Posterior vena cava (tissue), 2 donors: ENCODE measurements around the gene FCHO1. TPM values are rescaled to one million over a fixed set of nuclear protein-coding genes. Genes with fewer than 3 reads are reported as not detected.

Source experiments
- DNase-seq: peaks from one replicate; pipeline ENCODE4 v3.0.0-alpha.2; 2020; ENCODE audit warnings: low spot score
- intact Hi-C, 2 donors: fragments of 100-400 bp; cut with DNase I; formaldehyde crosslinking; loops; one replicate each; pipeline versions ENCODE4 v1.14.1 to v1.14.2; 2022 to 2023
- total RNA-seq, 2 donors: library from RNA; stranded (reverse); fragmentation: NEBNext Ultra II Directional; extraction: Animal tissue kit (Norgen Biotek cat#: 25700); gene quantifications; one replicate each; pipeline ENCODE4 v1.2.1, GENCODE V29; 2021
- donor health status: DM: yes; HTN: yes; CAD: no.
- donor health status: DM: yes; HTN: yes; CAD: no.

Gene FCHO1
- total RNA-seq, 2 donors from 2014 or later = 2.0 to 2.1 TPM

- intact Hi-C loops = loop anchor here in 1 of 2 donors (10.0 kb wide), 1 partner anchor 658 kb away; the partner anchor contains the start of gene GDF15
- DNase-seq = no peak
Observed at GRCh38 chr19:17726964-17727773, 24.1 kb upstream of the FCHO1 start.

GRCh38 chr19:17727843-17728242 lies 23.4 kb upstream of the FCHO1 start:
- intact Hi-C loops = loop anchor here in 1 of 2 donors (10.0 kb wide), 1 partner anchor 657 kb away; the partner anchor contains the start of gene GDF15
- no peak for DNase-seq

GRCh38 chr19:17733127-17733526 lies 18.1 kb upstream of the FCHO1 start:
- no peak for DNase-seq
- intact Hi-C loops = no loop called here

- no peak for DNase-seq
Observed at GRCh38 chr19:17734146-17734545, 17.1 kb upstream of the FCHO1 start.

GRCh38 chr19:17735410-17735809 lies 15.9 kb upstream of the FCHO1 start:
- no peak for DNase-seq
- intact Hi-C loops = no loop called here

More at GRCh38 chr19:17734146-17734545, 17.1 kb upstream of the FCHO1 start:
- intact Hi-C loops = no loop called here

- intact Hi-C loops = no loop called here
- no peak for DNase-seq
Observed at GRCh38 chr19:17737690-17738153, 13.6 kb upstream of the FCHO1 start.

GRCh38 chr19:17739121-17739875 lies 12.0 kb upstream of the FCHO1 start:
- no peak for DNase-seq
- intact Hi-C loops = no loop called here

- intact Hi-C loops = no loop called here
- no peak for DNase-seq
Observed at GRCh38 chr19:17741456-17741855, 9.8 kb upstream of the FCHO1 start.

- intact Hi-C loops = no loop called here
- no peak for DNase-seq
Observed at GRCh38 chr19:17743874-17744580, 7.2 kb upstream of the FCHO1 start.

- intact Hi-C loops = no loop called here
Observed at GRCh38 chr19:17747205-17748098, 3.8 kb upstream of the FCHO1 start.

GRCh38 chr19:17748884-17749638 lies 2.2 kb upstream of the FCHO1 start:
- no peak for DNase-seq
- intact Hi-C loops = no loop called here

More at GRCh38 chr19:17747205-17748098, 3.8 kb upstream of the FCHO1 start:
- DNase-seq = peak; percentile 99

- no peak for DNase-seq
- intact Hi-C loops = no loop called here
Observed at GRCh38 chr19:17749912-17750317, 1.4 kb upstream of the FCHO1 start.

- DNase-seq = no peak
- intact Hi-C loops = no loop called here
Observed at GRCh38 chr19:17751912-17752273, 616 bp downstream of the FCHO1 start.

GRCh38 chr19:17752865-17753639 lies 1.8 kb downstream of the FCHO1 start:
- no peak for DNase-seq
- intact Hi-C loops = no loop called here

- no peak for DNase-seq
- intact Hi-C loops = no loop called here
Observed at GRCh38 chr19:17753976-17754375, 2.7 kb downstream of the FCHO1 start.

GRCh38 chr19:17754634-17755442 lies 3.6 kb downstream of the FCHO1 start:
- no peak for DNase-seq
- intact Hi-C loops = no loop called here
